ENCODE measurements around the gene RNF144B.

DNA sequence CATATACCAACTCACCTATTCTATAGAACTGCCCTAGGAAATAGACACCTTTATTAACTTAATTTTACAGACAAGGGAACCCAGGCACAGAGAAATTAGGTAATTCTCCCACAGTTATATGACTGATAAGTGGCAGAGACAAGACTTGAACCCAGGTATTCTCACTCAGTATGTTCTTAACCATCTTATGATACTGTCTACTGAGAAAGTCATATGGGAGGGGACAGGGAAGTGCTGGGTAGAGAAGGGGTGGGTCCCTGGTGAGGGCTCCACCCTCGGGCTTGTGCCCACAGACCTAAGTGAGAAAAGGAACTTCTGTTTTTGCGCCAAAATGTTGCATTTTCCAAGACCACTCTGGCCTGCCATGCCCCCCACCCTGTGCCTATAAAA is 123.5 kb downstream of the RNF144B start:
- no peak for TF ChIP-seq POLR2A (IDR thresholded peaks at IDR 0.05; ENCODE audit: low read depth, low read length)
- TF ChIP-seq POLR2AphosphoS5 (IDR thresholded peaks at IDR 0.05; ENCODE audit: low read depth, low read length) = no peak
- no peak for TF ChIP-seq TAF1 (IDR thresholded peaks at IDR 0.05; ENCODE audit: borderline replicate concordance, low read depth, low read length)

Data from GM12892 (cell line).